EH (cell line): ENCODE data around the gene GATAD2B.
"Not testable (repeated sequence)": the region's sequence is repeated elsewhere in the genome, so short reads cannot be mapped to it uniquely, and the experiment has no call there.

Experiments used
- DNase-seq: peaks from one replicate; pipeline ENCODE4 v3.0.0-alpha.2; 2015; ENCODE audit warnings: low read depth

Gene GATAD2B

GRCh38 chr1:153929981-153930948 lies 7.5 kb upstream of the GATAD2B start:
- DNase-seq = no peak

- no peak for DNase-seq
These were observed 6.7 kb upstream of the GATAD2B start for GRCh38 chr1:153929426-153929825.

DNA sequence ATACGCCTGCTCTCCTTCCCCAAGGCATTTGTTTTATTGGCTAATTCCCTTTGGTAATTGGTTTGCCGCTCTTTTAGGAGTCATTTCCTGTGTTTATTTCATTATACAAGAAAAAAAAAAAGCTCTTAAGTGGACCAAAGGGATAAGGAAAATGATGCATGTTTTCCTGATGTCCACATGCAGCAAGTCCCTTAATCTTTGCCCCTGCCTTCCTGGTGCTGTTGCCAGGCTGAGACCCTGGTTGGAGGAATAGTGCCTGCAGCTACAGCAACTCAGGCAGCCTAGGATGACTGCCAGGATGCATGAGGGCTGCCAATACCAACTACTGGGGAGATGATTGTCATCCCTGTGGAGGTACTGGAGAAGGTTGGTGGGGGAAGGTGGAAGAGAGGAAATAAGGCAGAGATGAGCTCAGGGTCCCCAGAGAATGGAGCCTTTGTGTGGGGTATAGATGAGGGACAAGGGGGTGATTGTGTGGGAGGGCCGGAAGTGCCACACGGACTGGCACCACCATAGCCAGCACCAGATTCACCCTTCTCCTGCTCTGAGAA lies 6.1 kb upstream of the GATAD2B start:
- DNase-seq = peak; percentile 68

GRCh38 chr1:153928245-153928644 lies 5.5 kb upstream of the GATAD2B start:
- DNase-seq = no peak

GRCh38 chr1:153926405-153926804 lies 3.6 kb upstream of the GATAD2B start:
- no peak for DNase-seq

DNA sequence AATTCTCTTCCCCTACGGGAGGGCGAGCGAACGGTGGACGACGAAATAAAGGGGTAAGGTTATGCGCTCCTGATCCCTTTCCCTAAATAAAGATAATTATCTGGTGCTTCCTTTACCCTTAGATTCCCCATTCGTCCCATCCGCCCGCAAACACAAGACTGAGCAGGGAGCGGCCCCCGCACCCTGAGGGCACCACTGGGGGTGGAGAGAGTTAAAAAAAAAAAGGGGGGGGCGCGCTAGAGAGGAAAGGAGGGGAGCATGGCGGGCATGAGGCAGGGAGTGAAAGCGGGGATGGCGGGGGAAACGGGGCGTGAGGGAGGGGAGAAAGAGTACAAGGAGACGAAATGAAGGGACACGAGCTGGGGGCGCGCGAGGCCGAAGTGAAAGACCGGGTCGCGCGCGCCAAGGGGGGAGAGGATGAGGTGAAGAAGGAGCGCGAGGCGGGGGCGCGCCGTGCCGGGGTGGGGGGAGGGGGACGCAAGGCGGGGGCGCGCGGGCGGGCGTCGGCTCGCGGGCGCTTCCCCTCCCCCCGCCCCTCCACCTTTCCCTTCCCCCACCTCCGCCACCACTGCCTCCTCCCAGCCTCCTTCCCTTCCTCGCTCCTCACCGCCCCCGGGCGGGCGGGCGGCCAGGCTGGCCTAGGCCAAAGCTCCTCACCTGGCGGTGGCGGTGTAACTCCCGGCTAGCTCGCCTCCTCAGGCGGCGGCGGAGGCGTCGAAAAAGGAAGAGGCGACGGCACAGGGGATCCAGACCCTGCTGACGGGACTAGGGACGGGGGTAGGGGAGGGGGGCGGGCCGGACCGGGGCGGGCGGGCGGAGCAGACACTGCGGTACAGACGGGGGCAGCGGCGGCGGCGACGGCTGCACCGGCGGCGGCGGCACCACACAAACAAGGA lies 448 bp downstream of the GATAD2B start:
- DNase-seq = peak; percentile 22

DNA sequence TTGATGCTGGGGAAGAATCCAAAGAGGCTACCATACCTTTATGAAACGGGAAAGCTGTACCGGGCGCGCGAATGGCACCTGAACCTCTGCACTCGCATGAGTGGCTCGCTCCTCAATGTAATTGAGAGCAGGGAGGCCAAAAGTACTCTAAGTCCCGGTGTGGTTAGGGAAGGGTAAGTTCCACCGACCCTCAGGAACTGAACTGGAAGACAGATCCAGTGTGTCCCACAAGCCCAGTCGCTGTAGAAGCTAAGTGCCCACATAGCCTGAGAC lies 1.0 kb downstream of the GATAD2B start:
- no peak for DNase-seq

GRCh38 chr1:153921080-153921802 lies 1.5 kb downstream of the GATAD2B start:
- DNase-seq = no peak

- DNase-seq = peak; percentile 59
These were observed 2.6 kb downstream of the GATAD2B start for GRCh38 chr1:153919876-153920852.

DNA sequence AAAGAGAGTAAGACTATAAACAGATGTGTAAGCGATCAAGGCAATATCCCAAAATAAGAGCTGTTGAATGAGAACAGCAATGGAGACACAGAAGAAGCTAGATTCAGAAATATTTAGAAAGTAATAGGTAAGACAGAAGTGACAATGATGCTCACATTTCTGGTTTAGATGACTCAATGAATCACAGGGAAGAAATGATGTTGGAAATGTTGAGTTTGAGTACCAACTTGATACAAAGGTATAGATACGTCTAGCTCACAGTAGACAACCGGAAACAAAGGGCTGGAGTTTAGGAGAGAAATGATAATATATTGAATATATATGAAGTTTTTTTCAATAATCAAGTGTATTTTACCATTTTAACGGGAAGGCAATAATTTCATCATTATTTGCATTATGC lies 6.5 kb downstream of the GATAD2B start:
- DNase-seq = no peak

DNA sequence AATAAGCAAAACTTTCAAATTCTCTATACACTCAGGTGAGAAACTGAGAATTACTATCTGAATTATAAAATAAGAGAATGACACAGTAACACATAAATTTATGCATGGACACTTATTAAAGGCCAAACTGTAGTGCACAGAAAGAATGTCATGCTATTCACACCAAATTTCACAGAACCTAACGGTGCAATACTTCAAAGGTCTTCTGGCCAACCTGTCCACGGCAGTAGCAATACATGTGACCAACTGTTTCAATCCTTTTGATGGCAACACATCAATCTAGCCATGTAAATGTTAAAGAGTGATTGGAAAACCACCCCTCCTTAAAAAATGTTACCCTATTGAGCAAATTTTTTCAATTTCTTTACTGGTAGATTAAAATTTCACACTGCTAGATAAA lies 10.4 kb downstream of the GATAD2B start:
- no peak for DNase-seq

DNA sequence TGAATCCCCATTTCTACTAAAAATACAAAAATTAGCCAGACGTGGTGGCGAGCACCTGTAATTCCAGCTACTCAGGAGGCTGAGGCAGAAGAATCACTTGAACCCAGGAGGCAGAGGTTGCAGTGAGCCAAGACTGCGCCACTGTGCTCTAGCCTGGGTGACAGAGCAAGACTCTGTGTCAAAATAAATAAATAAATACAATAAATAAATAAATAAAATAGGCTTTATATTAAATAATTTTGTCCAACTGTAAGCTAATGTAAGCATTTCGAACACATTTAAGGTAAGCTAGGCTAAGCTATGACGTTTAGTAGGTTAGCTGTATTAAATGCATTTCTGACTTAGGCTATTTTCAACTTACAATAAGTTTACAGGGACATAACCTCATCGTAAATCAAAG lies 12.2 kb downstream of the GATAD2B start:
- DNase-seq = not testable (repeated sequence)

DNA sequence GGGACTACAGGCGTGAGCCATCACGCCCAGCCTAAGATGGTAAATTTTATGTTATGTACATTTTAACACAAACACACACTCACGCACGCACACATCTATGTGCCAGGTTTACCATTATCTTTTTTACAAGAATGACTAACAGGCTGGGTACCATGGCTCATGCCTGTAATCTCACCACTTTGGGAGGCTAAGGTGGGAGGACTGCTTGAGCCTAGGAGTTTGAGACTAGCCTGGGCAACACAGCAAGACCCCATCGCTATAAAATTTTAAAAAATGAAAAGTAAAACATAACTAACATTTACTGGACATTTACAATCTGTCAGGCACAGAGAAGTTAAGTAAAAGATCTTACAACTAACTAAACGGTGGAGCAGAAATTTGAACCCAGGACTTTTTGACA lies 14.7 kb downstream of the GATAD2B start:
- DNase-seq = no peak

- DNase-seq = no peak
These were observed 15.6 kb downstream of the GATAD2B start for GRCh38 chr1:153907134-153907533.

DNA sequence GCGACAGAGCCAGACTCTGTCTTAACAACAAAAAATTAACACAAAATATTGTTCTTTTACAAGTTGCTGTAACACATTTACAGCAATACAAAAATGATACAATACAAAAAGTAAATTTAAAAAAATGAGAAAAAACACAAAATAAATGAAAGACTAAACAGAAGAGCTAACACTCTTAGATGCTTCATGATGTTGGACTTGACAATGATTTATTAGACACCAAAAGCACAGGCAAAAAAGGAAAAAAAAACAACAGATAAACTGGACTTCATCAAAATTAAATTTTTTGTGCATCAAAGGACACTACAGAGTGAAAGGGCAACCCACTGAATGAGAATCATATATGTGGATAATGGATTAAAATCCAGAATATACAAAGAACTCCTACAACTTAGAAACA lies 16.4 kb downstream of the GATAD2B start:
- no peak for DNase-seq

DNA sequence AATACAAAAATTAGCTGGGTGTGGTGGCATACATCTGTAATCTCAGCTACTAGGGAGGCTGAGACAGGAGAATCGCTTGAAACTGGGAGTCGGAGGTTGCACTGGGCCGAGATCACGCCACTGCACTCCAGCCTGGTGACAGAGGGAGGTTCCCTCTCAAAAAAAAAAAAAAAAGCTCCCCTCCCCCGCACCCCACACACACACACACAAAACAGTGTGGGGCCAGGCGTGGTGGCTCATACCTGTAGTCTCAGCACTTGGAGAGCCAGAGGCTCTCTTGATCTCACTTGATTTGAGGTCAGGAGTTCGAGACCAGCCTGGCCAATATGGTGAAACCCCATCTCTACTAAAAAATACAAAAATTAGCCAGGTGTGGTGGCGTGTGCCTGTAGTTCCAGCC lies 16.9 kb downstream of the GATAD2B start:
- not testable (repeated sequence) for DNase-seq

DNA sequence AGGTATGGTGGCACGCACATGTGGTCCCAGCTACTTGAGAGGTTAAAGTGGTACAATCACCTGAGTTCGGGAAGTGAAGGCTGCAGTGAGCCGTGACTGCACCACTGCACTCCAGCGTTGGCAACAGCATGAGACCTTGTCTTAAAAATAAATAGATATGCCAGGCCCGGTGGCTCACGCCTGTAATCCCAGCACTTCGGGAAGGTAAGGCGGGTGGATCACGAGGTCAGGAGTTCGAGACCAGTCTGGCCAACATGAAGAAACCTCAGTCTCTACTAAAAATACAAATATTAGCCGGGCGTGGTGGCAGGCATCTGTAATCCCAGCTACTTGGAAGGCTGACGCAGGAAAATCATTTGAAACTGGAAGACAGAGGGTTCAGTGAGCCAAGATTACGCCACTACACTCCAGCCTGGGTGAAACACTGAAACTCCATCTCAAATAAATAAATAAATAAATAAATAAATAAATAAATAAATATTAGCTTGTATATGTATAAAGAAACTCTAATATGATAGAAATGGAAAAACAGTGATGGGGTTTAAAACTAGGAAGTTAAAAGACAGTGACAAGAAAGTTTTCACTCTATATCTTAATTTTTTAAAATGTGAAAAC lies 18.8 kb downstream of the GATAD2B start:
- DNase-seq = no peak

GRCh38 chr1:153899509-153899908 lies 23.3 kb downstream of the GATAD2B start:
- no peak for DNase-seq

DNA sequence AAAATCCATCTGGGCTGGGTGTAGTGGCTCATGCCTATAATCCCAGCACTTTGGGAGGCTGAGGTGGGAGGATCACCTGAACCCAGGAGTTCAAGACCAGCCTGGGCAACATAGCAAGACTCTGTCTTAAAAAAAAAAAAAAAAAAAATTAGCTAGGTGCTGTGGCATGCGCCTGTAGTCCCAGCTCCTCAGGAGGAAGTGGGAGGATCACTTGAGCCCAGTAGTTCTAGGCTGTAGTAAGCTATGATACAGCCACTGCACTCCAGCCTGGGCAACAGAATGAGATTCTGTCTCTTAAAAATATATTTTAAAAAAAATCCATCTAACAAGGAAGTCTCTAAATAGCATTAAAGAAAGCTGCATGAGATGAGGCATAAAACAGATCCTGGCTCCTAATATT lies 26.9 kb downstream of the GATAD2B start:
- DNase-seq = peak; percentile 18

DNA sequence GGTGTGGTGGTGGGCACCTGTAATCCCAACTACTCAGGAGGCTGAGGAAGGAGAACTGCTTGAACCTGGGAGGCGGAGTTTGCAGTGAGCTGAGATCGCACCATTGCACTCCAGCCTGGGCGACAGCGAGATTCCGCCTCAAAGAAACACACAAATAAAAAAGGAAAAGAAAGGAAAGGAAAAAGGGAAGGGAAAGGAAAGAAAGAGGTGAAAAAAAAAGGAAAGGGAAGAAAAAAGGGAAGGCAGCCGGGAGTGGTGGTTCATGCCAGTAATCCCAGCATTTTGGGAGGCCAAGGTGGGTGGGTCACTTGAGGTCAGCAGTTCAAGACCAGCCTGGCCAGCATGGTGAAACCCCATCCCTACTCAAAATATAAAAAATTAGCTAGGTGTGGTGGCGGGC lies 31.7 kb downstream of the GATAD2B start:
- DNase-seq = not testable (repeated sequence)
